GM12878 (cell line): ENCODE data around the gene ZNF764. TPM values are rescaled to one million over a fixed set of nuclear protein-coding genes. Genes with fewer than 3 reads are reported as not detected.
A peak's percentile ranks its signal among the peaks of the same experiment; 100 is the strongest.

Source experiments
- BCL3 ChIP-seq: IDR thresholded peaks from 2 replicates; pipeline ENCODE4 v1.6.1; 2011; ENCODE audit warnings: borderline replicate concordance, low read depth, mild to moderate bottlenecking, moderate library complexity, low read length; ENCODE audit not compliant: insufficient read depth, poor library complexity, severe bottlenecking
- CBFB ChIP-seq: IDR thresholded peaks from 2 replicates; pipeline ENCODE4 v1.6.1; 2016; ENCODE audit warnings: antibody characterized with exemption, low read depth
- POLR2AphosphoS2 ChIP-seq: IDR thresholded peaks from 2 replicates; pipeline ENCODE4 v1.6.1; 2011; ENCODE audit warnings: low read depth, mild to moderate bottlenecking, low read length, improper control_type of control experiment, moderate library complexity
- PRDM15 ChIP-seq: fragments of 450-650 bp; formaldehyde crosslinking; IDR thresholded peaks from 2 replicates; pipeline ENCODE4 v1.4.0; 2020; ENCODE audit warnings: mild to moderate bottlenecking, moderate library complexity
- SREBF2 ChIP-seq: IDR thresholded peaks from 2 replicates; pipeline ENCODE4 v1.6.1; 2012; ENCODE audit warnings: mild to moderate bottlenecking, low read length
- TCF7 ChIP-seq: IDR thresholded peaks from 2 replicates; pipeline ENCODE4 v1.6.1; 2014; ENCODE audit warnings: antibody characterized with exemption, borderline replicate concordance
- ZBTB33 ChIP-seq: fragments of 450-650 bp; IDR thresholded peaks from 2 replicates; pipeline ENCODE4 v1.6.1; 2017; ENCODE audit warnings: mild to moderate bottlenecking
- ZNF24 ChIP-seq: fragments of 450-650 bp; IDR thresholded peaks from 2 replicates; pipeline ENCODE4 v1.6.1; 2017; ENCODE audit warnings: antibody characterized with exemption, mild to moderate bottlenecking
- ZNF592 ChIP-seq: fragments of 450-650 bp; IDR thresholded peaks from 2 replicates; pipeline ENCODE4 v1.6.1; 2017; ENCODE audit warnings: mild to moderate bottlenecking, moderate library complexity
- polyA plus RNA-seq, 11 experiments: library from polyadenylated mRNA; depleted of rRNA in 4 of 11; unstranded in 6 of 11; stranded (reverse) in 5 of 11; fragments of >200 nt; fragmentation: Nextera tagmentation in 4 of 11; fragmentation: Illumina TruSeq in 1 of 11; extraction: Ambion mirVana in 4 of 11; extraction: Trizol in 1 of 11; gene quantifications; 1 replicate in 1 of 11; 2 replicates in 10 of 11; pipeline versions ENCODE4 v1.2.1 to v1.2.3, GENCODE V29; 2011 to 2016; ENCODE audit warnings: inconsistent platforms in 2 of 11, missing spikeins in 2 of 11, low read depth in 1 of 11
- total RNA-seq, 4 experiments: library from RNA; depleted of rRNA in 3 of 4; stranded (reverse); fragments of >200 nt in 3 of 4; fragmentation: Illumina TruSeq in 1 of 4; extraction: Trizol in 1 of 4; gene quantifications; 2 replicates each; pipeline versions ENCODE4 v1.2.1 to v1.2.3, GENCODE V29; 2013 to 2021
- TF ChIP-seq, protein P1 (sequence below): fragments of 450-650 bp; formaldehyde crosslinking; IDR thresholded peaks from 2 replicates; pipeline ENCODE4 v1.5.0; 2022; ENCODE audit warnings: mild to moderate bottlenecking, missing genetic modification characterization
- TF ChIP-seq, protein P2 (sequence below): IDR thresholded peaks from 2 replicates; pipeline ENCODE4 v1.6.1; 2012; ENCODE audit warnings: low read depth, low read length, improper control_type of control experiment

The ZNF764 gene
- total and polyA plus RNA-seq, 10 of the 15 experiments (the other 5 are each of a cell fraction or from before 2014, with no cell fraction given) = 0.61 to 11.9 (median 3.8) TPM

- TF ChIP-seq BCL3 = no peak
- no peak for TF ChIP-seq ZNF24
- TF ChIP-seq CBFB = peak; percentile 45; the same call in 1 of the 2 replicates
- TF ChIP-seq ZBTB33 = no peak
- no peak for TF ChIP-seq SREBF2
- no peak for TF ChIP-seq PRDM15 (CRISPR knock-in tag)
- TF ChIP-seq, protein P1, sequence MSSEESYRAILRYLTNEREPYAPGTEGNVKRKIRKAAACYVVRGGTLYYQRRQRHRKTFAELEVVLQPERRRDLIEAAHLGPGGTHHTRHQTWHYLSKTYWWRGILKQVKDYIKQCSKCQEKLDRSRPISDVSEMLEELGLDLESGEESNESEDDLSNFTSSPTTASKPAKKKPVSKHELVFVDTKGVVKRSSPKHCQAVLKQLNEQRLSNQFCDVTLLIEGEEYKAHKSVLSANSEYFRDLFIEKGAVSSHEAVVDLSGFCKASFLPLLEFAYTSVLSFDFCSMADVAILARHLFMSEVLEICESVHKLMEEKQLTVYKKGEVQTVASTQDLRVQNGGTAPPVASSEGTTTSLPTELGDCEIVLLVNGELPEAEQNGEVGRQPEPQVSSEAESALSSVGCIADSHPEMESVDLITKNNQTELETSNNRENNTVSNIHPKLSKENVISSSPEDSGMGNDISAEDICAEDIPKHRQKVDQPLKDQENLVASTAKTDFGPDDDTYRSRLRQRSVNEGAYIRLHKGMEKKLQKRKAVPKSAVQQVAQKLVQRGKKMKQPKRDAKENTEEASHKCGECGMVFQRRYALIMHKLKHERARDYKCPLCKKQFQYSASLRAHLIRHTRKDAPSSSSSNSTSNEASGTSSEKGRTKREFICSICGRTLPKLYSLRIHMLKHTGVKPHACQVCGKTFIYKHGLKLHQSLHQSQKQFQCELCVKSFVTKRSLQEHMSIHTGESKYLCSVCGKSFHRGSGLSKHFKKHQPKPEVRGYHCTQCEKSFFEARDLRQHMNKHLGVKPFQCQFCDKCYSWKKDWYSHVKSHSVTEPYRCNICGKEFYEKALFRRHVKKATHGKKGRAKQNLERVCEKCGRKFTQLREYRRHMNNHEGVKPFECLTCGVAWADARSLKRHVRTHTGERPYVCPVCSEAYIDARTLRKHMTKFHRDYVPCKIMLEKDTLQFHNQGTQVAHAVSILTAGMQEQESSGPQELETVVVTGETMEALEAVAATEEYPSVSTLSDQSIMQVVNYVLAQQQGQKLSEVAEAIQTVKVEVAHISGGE (CRISPR knock-in tag) = no peak
- TF ChIP-seq POLR2AphosphoS2 = peak; percentile 51; the same call in 1 of the 2 replicates
- no peak for TF ChIP-seq TCF7
- TF ChIP-seq, protein P2, sequence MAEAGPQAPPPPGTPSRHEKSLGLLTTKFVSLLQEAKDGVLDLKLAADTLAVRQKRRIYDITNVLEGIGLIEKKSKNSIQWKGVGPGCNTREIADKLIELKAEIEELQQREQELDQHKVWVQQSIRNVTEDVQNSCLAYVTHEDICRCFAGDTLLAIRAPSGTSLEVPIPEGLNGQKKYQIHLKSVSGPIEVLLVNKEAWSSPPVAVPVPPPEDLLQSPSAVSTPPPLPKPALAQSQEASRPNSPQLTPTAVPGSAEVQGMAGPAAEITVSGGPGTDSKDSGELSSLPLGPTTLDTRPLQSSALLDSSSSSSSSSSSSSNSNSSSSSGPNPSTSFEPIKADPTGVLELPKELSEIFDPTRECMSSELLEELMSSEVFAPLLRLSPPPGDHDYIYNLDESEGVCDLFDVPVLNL = 0 out of 2 replicates have a peak, but pooled peaks have one; percentile 12
- TF ChIP-seq ZNF592 = no peak
Observed at GRCh38 chr16:30557957-30558788, at the start of gene ZNF764 (continued).
